Stomach (tissue), 9 donors: ENCODE measurements around the gene SNX9. TPM values are rescaled to one million over a fixed set of nuclear protein-coding genes. Genes with fewer than 3 reads are reported as not detected.

Experiments used
- DNase-seq, 2 donors: peaks; one replicate each; pipeline versions ENCODE4 v3.0.0 to v3.0.0-alpha.2; 2013 to 2019
- H3K27ac ChIP-seq, 5 donors: fragments of 200-600 bp in 4 of 5; sonication (generic) in 4 of 5; one replicate each; pipeline ENCODE4 v1.5.1; 2013 to 2019; ENCODE audit warnings: mild to moderate bottlenecking in 1 of 5, moderate library complexity in 1 of 5
- H3K27me3 ChIP-seq, 3 donors: fragments of 200-600 bp; sonication (generic); one replicate each; pipeline ENCODE4 v1.5.1; 2017 to 2019; ENCODE audit warnings: mixed run types in 1 of 3
- H3K36me3 ChIP-seq, 4 donors: fragments of 200-600 bp; sonication (generic); 1 replicate in 3 of 4; 2 replicates in 1 of 4; pipeline ENCODE4 v1.5.1; 2016 to 2019
- H3K4me1 ChIP-seq, 4 donors: fragments of 200-600 bp; sonication (generic); one replicate each; pipeline ENCODE4 v1.5.1; 2016 to 2019
- H3K4me3 ChIP-seq, 4 donors: fragments of 200-600 bp; sonication (generic) in 3 of 4; one replicate each; pipeline ENCODE4 v1.5.1; 2016 to 2019; ENCODE audit warnings: mild to moderate bottlenecking in 1 of 4
- H3K9me3 ChIP-seq, 4 donors: fragments of 200-600 bp; sonication (generic); one replicate each; pipeline ENCODE4 v1.5.1; 2016 to 2019
- CTCF ChIP-seq, 7 experiments: fragments of 450-650 bp in 4 of 7; fragments of 200-600 bp in 3 of 7; sonication (generic) in 3 of 7; IDR thresholded peaks; one replicate each; pipeline ENCODE4 v1.5.1; 2016 to 2019; ENCODE audit warnings: antibody characterized with exemption in 7 of 7, control low read depth in 2 of 7, mild to moderate bottlenecking in 1 of 7
- EP300 ChIP-seq: sonication (generic); formaldehyde crosslinking; IDR thresholded peaks from one replicate; pipeline ENCODE4 v1.6.1; 2017; ENCODE audit warnings: antibody characterized with exemption
- POLR2A ChIP-seq, 4 donors: fragments of 450-650 bp; IDR thresholded peaks; one replicate each; pipeline ENCODE4 v1.6.1; 2016; ENCODE audit warnings: antibody characterized with exemption in 4 of 4, control low read depth in 2 of 4, mild to moderate bottlenecking in 1 of 4, moderate library complexity in 1 of 4
- POLR2AphosphoS5 ChIP-seq, 3 donors: sonication (generic); formaldehyde crosslinking; IDR thresholded peaks; one replicate each; pipeline ENCODE4 v1.6.1; 2016; ENCODE audit warnings: antibody characterized with exemption in 3 of 3
- WGBS, 5 donors: extraction: QIAGEN DNeasy Blood & Tissue Kit in 3 of 5; methylation state at CpG; one replicate each; pipeline versions ENCODE4 v1.1.5 to v1.1.7; 2013 to 2018; 5-methylcytosine and 5-hydroxymethylcytosine counted together
- intact Hi-C: fragments of 100-400 bp; cut with DNase I; formaldehyde crosslinking; loops from one replicate; pipeline ENCODE4 v1.15.1; 2023; ENCODE audit warnings: low total_unique reads
- polyA plus RNA-seq, 3 donors: library from polyadenylated mRNA; stranded (reverse); fragments of 200-250 nt; gene quantifications; one replicate each; pipeline ENCODE4 v1.2.3, GENCODE V29; 2013
- total RNA-seq, 5 donors: library from RNA; depleted of rRNA; stranded (reverse); fragments of >200 nt; gene quantifications; one replicate each; pipeline versions ENCODE4 v1.1.0 to v1.2.3, GENCODE V29; 2014 to 2016
- donor health status: healthy with polysubstance abuse.
- donor health status: Bipolar disorder and iron deficiency.
- donor health status: healthy.

The SNX9 gene
- total and polyA plus RNA-seq, 8 donors: 21.4 to 58.7 (median 38.7) TPM

GRCh38 chr6:157813191-157813590 is 9.9 kb upstream of the SNX9 start:
- H3K27me3 ChIP-seq: no peaks in the 10 kb centered on the region
- H3K36me3 ChIP-seq: no peaks in the 10 kb centered on the region
- intact Hi-C loops: no loop called here
- 54 to 82% (median 73%) methylated on average over 5 of the region's 5 CpGs for WGBS, 5 donors
- no peak for DNase-seq
- H3K4me3 ChIP-seq: no peak overlapping the region
- H3K4me1 ChIP-seq: peaks cover 5 to 29% (median 8%) of the 10 kb centered on the region in 4 donors
- H3K27ac ChIP-seq: peak overlapping the region in 4 of 5 donors; percentile 48 to 75 (median 62)
- H3K9me3 ChIP-seq: peaks cover 0 to 5% (median 4%) of the 10 kb centered on the region in 4 donors
- TF ChIP-seq CTCF (IDR thresholded peaks at IDR 0.05): no peak
- peak in 1 of 3 donors; percentile 29 for TF ChIP-seq POLR2AphosphoS5 (IDR thresholded peaks at IDR 0.05)
- TF ChIP-seq POLR2A (IDR thresholded peaks at IDR 0.05): no peak

- 47 to 67% (median 58%) methylated on average over 5 of the region's 5 CpGs for WGBS, 5 donors
- peak in 2 of 3 donors; percentile 37 to 65 for TF ChIP-seq POLR2AphosphoS5 (IDR thresholded peaks at IDR 0.05)
- no peak for TF ChIP-seq CTCF (IDR thresholded peaks at IDR 0.05)
- Histone ChIP-seq H3K4me3 (no peak overlapping the region), H3K36me3 (no peaks in the 10 kb centered on the region), H3K27me3 (no peaks in the 10 kb centered on the region), H3K27ac (peak overlapping the region in 4 of 5 donors; percentile 48 to 75 (median 62)), H3K9me3 (no peaks in the 10 kb centered on the region), H3K4me1 (peaks cover 5 to 29% (median 8%) of the 10 kb centered on the region in 4 donors)
- DNase-seq: no peak
- intact Hi-C loops: no loop called here
These were observed 9.1 kb upstream of the SNX9 start for GRCh38 chr6:157813750-157814455.

GRCh38 chr6:157814883-157815282 is 8.2 kb upstream of the SNX9 start:
- Histone ChIP-seq H3K9me3 (no peaks in the 10 kb centered on the region), H3K36me3 (no peaks in the 10 kb centered on the region), H3K4me1 (peaks cover 5 to 29% (median 8%) of the 10 kb centered on the region in 4 donors), H3K27me3 (no peaks in the 10 kb centered on the region), H3K4me3 (no peak overlapping the region), H3K27ac (peak overlapping the region in 4 of 5 donors; percentile 5 to 75 (median 62))
- no peak for TF ChIP-seq POLR2AphosphoS5 (IDR thresholded peaks at IDR 0.05)
- TF ChIP-seq POLR2A (IDR thresholded peaks at IDR 0.05): no peak
- TF ChIP-seq CTCF (IDR thresholded peaks at IDR 0.05): no peak
- WGBS, 5 donors: 72 to 91% (median 85%) methylated on average over 4 of the region's 4 CpGs
- intact Hi-C loops: no loop called here
- no peak for DNase-seq

GRCh38 chr6:157821342-157822033 is 1.6 kb upstream of the SNX9 start:
- intact Hi-C loops: no loop called here
- no peak for DNase-seq
- Histone ChIP-seq H3K4me1 (peaks cover 10 to 34% (median 25%) of the 10 kb centered on the region in 4 donors), H3K4me3 (no peak overlapping the region), H3K9me3 (no peaks in the 10 kb centered on the region), H3K27me3 (no peaks in the 10 kb centered on the region), H3K36me3 (no peaks in the 10 kb centered on the region), H3K27ac (peak overlapping the region in 2 of 5 donors; percentile 98)
- WGBS, 5 donors: 72 to 84% (median 80%) methylated on average over 6 of the region's 6 CpGs
- TF ChIP-seq POLR2A (IDR thresholded peaks at IDR 0.05): no peak
- TF ChIP-seq EP300: no peak
- no peak for TF ChIP-seq CTCF (IDR thresholded peaks at IDR 0.05)
- no peak for TF ChIP-seq POLR2AphosphoS5 (IDR thresholded peaks at IDR 0.05)
